A204.1 (cell line): ENCODE results near the gene FYN.

Source experiments
- FAIRE-seq: peaks from 2 replicates; lab custom pipeline; 2012; peaks lifted over from hg19 to GRCh38; lab: Jason Lieb, UNC

The FYN gene

DNA sequence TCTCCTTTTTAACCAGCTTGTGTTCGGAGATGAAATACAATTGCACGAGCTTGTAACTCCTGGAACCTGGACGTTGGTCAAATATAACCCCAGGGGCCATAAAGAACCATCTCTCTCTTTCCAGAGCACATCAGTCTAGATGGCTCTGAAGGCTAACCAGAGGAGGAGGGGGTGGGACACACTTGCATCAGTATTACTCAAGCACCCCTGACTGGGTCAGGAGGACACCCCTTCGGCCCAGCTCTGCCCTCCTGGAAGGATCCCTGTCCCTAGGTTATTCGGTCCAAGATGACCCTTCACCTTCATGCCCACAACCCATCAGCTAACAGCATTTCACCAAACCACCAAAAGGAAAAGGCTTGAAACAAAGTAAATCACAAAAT lies 67.1 kb downstream of the FYN start:
- no peak for FAIRE-seq

DNA sequence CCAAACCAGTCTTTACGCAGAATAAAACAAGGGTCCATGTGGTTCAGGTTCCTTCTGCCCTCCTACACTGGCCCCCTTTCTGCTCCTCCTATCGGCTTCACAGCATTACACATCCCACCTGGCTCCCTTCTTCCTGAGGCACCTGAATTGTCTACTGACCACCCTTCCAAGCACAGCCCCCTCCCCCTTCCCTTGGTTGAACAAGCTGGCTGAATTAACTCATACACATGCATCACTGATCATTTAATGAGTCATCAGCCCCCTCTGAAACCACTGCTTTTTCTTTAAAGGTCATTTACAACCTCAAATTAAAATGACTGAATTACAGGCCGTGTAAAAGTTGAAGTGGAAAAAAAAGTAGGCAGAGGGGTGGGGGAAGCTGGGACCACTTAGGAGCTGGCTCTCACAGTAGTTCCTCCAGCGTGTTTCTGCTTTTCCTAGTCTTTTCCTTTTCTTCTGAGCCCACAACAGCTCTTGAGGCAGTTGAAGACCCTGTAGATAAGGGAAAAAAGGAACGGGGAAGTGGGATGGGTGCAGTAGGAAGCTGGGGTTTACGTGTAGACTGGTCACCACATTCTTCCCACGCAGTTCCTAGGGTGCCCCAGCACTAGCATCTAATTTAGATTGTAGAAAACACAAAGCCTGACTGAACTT lies 67.6 kb downstream of the FYN start:
- no peak for FAIRE-seq

DNA sequence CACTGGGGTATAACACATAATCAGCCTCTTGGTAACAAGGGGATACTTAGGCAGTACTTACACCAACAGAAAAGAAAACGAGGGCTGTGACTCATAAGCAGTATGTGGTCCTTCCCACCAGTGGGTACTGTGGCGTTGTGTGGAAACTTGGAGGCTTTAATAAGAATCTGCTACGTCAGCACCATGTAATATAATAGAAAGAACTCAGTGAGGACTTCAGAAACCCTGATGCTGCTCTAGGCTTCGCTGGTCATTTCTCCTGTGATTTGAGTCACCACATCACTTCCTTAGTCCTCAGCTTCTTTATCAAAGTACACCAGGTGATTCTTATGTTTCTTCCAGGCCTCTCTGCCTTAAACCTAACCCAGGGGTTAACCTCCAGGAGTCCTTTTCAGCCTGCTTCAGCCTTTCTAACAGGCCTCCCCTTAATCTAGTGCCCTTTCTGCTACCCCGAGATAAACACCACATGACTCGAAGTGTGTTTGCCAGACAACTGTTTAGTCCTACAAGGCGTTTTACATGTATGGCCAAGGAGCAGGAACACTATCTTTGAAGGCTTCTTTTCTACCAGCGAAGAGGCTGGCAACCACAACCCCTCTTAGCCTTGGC lies 68.5 kb downstream of the FYN start:
- FAIRE-seq: no peak

DNA sequence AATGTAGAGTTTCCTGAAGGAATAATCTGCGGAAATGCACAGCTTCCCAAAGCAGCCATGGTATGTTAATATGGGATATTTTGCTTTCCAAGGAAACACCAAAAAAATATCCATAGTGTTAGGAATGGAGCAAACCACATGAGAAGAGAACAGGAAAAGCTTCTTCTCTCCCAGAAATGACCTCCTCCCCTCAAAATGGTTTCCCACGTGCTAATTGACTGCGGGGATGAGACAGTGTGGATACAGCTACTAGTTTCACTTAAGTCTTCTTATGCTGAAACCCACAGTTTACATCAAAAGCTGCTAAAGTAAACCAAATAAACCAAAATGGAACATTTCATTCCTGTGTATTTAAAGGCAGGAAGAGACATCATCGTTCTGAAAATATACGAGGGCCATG lies 69.4 kb downstream of the FYN start:
- FAIRE-seq: no peak

GRCh38 chr6:111803371-111803770 lies 69.9 kb downstream of the FYN start:
- no peak for FAIRE-seq

GRCh38 chr6:111802720-111803330 lies 70.4 kb downstream of the FYN start:
- FAIRE-seq: no peak

- no peak for FAIRE-seq
These were observed 71.2 kb downstream of the FYN start for GRCh38 chr6:111802015-111802414.

DNA sequence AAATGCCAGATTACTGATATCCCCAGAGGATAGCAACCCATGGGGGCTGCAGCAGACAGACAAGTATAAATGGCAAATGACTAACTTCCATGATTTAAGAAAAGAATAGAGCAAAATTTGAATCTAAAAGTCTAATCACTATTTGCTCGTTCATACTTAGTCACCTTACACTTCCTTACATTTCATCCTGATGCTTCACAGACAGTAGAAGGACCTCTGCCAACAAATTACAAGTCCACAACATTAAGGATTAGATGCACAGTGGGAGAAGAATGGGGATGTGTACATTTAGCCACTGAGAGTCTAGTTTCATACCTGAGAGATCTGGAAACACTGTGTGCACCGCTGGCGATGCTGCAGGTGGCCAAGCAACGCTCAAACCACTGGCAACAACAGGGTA lies 72.4 kb downstream of the FYN start:
- no peak for FAIRE-seq

DNA sequence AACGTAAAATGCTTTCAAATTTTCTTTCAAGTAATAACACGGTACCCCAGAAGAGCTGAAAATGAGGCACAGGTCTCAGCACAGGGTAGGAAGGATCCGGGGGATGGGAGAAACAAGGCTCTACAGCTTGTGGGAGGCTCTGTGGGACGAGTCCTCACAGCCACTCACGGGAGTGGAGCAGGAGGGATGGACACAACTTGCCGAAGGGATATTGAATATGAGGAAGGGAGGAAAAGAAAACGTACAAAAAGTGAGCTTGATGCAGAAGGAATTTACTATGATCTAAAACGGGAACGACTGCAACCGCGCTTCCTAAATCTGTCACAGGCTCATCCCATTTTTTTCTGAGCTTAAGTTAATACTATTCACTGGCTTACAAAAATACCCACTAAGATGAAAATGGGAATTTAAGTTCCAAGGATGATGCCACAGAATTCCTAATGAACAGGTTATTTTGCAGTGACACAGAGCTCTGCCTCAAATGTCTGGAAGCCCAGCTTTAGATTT lies 72.9 kb downstream of the FYN start:
- FAIRE-seq: no peak

DNA sequence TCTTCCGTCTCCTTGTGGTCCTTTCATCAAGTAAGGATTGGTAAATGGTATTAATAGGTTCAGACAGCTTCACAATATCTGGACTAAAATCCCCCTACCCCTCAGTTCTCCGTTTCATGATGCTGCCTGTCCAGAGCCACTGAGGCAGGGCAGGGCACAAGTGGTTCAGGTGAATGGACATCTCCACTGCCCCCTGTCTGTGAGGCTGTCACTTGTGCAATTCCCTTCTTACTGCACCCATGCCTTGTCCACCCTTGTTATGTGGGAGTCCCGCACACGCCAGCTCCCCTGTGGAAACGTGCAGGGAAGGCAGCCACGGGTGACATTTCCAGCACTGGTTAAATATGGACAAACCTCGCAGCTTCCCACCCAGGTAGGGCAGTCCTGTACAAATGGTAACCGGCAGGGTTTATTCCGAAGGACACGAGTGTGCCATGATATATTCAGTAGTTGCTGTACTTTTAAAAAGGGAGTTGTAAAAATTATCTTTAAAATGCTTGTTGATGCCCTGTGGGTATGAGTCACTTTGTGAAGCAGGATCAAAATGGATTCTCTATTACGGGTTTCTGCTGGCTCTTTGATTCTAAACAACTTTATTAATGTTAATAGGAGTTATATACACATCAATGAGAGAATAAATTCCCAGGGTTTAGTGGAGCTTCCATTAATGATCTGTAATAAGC lies 73.5 kb downstream of the FYN start:
- FAIRE-seq: no peak

GRCh38 chr6:111798281-111798725 lies 74.9 kb downstream of the FYN start:
- FAIRE-seq: no peak

- FAIRE-seq: no peak
These were observed 76.8 kb downstream of the FYN start for GRCh38 chr6:111796310-111796918.

- no peak for FAIRE-seq
These were observed 77.7 kb downstream of the FYN start for GRCh38 chr6:111795558-111795957.

- FAIRE-seq: no peak
These were observed 78.4 kb downstream of the FYN start for GRCh38 chr6:111794727-111795452.

- no peak for FAIRE-seq
These were observed 79.0 kb downstream of the FYN start for GRCh38 chr6:111794300-111794699.

GRCh38 chr6:111793711-111794111 lies 79.5 kb downstream of the FYN start:
- no peak for FAIRE-seq

- FAIRE-seq: no peak
These were observed 80.1 kb downstream of the FYN start for GRCh38 chr6:111792914-111793700.

DNA sequence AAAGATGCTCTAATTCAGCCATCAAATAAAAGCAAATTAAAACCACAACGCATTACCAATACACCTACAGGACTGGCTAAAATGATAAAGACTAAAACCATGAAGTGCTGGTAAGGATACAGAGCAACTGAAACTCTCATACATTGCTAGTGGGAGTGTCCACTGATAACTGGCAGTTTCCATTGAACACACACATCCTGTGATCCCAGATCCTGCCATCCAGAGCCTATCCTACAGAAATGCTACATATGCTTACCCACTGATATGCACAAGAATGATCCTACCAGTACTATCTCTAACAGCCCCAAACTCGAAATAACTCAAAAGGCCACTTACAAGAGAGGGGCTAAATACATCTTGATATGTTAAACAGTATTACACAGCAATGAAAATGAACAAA lies 81.0 kb downstream of the FYN start:
- FAIRE-seq: no peak

DNA sequence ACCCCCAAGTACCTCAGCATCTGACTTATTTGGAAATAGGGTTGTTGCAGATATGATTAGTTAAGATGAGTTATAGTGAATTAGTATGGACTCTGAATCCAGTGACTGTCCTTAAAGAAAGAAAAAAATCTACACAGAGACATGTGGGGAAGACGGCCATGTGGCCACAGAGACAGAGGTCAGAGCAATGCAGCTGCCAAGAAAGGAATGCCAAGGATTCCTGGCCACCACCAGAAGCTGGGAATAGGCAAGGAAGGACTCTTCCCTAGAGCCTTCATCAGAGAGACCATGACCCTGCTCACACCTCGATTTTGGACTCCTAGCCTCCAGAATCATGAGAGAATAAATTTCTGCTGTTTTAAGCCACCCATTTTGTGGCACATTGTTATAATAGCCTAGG lies 81.8 kb downstream of the FYN start:
- FAIRE-seq: no peak

DNA sequence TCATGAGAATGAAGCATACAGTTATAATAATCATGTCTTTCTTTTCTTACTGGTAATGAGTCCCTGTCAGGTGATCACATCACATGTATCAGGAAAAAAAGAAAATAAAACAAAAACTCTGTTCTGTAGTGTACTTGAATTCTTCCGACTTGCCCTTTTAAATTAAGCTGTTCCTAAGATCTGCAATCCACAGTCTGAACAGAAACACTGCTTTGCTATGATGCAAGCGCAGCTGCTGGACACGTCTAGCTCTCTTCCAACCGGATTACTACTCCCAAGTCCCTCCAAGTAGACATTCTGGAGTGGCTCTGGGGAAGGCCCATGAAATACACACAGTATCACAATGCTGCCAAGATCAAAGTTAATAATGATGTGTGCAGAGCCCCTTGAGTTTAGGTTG lies 83.7 kb downstream of the FYN start:
- FAIRE-seq: no peak
